HCT116 (cell line): ENCODE data around the gene GAD1. TPM values are rescaled to one million over a fixed set of nuclear protein-coding genes. Genes with fewer than 3 reads are reported as not detected.

Source experiments
- ATAC-seq: fragments of 200-7000 bp; cut with Tn5 transposase; 2 replicates; pipeline ENCODE4 v1.9.1; 2020; ENCODE audit warnings: mild to moderate bottlenecking, moderate library complexity
- BruUV-seq: library from RNA; stranded (reverse); fragments of 400-500 nt; replicated peaks from 2 replicates; lab custom pipeline; 2021; lab: Mats Ljungman, UMichigan
- CTCF ChIA-PET: fragments of 300-600 bp; sonication (Branson Sonifier 250); formaldehyde crosslinking; loops from one replicate; lab custom pipeline; 2021; ENCODE audit warnings: antibody characterized with exemption; lab: Charles Lee
- POLR2A ChIA-PET: fragments of 300-600, 350-600 bp; sonication (Branson Sonifier 250); formaldehyde crosslinking; loops from one replicate; lab custom pipeline; 2021; ENCODE audit warnings: antibody characterized with exemption; lab: Charles Lee
- RAD21 ChIA-PET, 2 experiments: fragments of 300-600 bp; sonication (Branson Sonifier 250); formaldehyde crosslinking; loops; one replicate each; lab custom pipeline; 2023; ENCODE audit warnings: low total read pairs in 2 of 2; ENCODE audit not compliant: uncharacterized antibody in 2 of 2, unreplicated experiment in 2 of 2, low non-redundant PET in 1 of 2; lab: Charles Lee
- DNase-seq: peaks from one replicate; pipeline ENCODE4 v3.0.0-alpha.2; 2010; ENCODE audit warnings: low read depth, low spot score
- H2AFZ ChIP-seq: fragments of 200-600 bp; shearing (Covaris generic), sonication (generic); 2 replicates; pipeline ENCODE4 v1.6.1; 2017; ENCODE audit warnings: low read depth, mixed run types, mixed read lengths, antibody characterized with exemption, low read length; ENCODE audit not compliant: poor library complexity, severe bottlenecking
- H3K27ac ChIP-seq: 2 replicates; pipeline ENCODE4 v1.5.1; 2012; ENCODE audit warnings: low read depth, low read length
- H3K27me3 ChIP-seq: fragments of 200-600 bp; sonication (generic); 2 replicates; pipeline ENCODE4 v1.6.1; 2016; ENCODE audit warnings: mixed run types, low read length, mixed read lengths; ENCODE audit not compliant: insufficient read depth
- H3K36me3 ChIP-seq, 2 experiments: fragments of 200-500 bp in 1 of 2; fragments of 200-600 bp in 1 of 2; sonication (Bioruptor generic) in 1 of 2; sonication (generic) in 1 of 2; 2 replicates each; pipeline versions ENCODE4 v1.5.1 to v1.6.1; 2014 to 2016; ENCODE audit warnings: low read length in 2 of 2, inconsistent platforms in 1 of 2, mixed read lengths in 1 of 2, mixed run types in 1 of 2; ENCODE audit not compliant: insufficient read depth in 2 of 2, control insufficient read depth in 1 of 2
- H3K4me1 ChIP-seq, 2 experiments: fragments of 200-600 bp in 1 of 2; sonication (generic) in 1 of 2; 2 replicates each; pipeline versions ENCODE4 v1.5.1 to v1.6.1; 2012 to 2017; ENCODE audit warnings: low read length in 2 of 2, inconsistent platforms in 1 of 2, mild to moderate bottlenecking in 1 of 2, mixed read lengths in 1 of 2, mixed run types in 1 of 2, moderate library complexity in 1 of 2; ENCODE audit not compliant: insufficient read depth in 2 of 2, control insufficient read depth in 1 of 2
- H3K4me2 ChIP-seq: fragments of 200-600 bp; sonication (generic); 2 replicates; pipeline ENCODE4 v1.6.1; 2017; ENCODE audit warnings: mixed run types, low read length, mixed read lengths
- H3K4me3 ChIP-seq, 2 experiments: fragments of 200-600 bp in 1 of 2; sonication (generic) in 1 of 2; replicated peaks in 1 of 2; 2 replicates each; pipeline ENCODE4 v1.5.1; 2011 to 2016; ENCODE audit warnings: low read length in 2 of 2, control low read depth in 1 of 2, low read depth in 1 of 2, mild to moderate bottlenecking in 1 of 2, mixed read lengths in 1 of 2, mixed run types in 1 of 2
- H3K79me2 ChIP-seq: fragments of 200-600 bp; sonication (generic); 2 replicates; pipeline ENCODE4 v1.6.1; 2017; ENCODE audit warnings: mild to moderate bottlenecking, mixed run types, low read length, moderate library complexity, mixed read lengths; ENCODE audit not compliant: insufficient read depth
- H3K9ac ChIP-seq: fragments of 200-600 bp; sonication (generic); 2 replicates; pipeline ENCODE4 v1.6.1; 2016; ENCODE audit warnings: low read length, mixed read lengths
- H3K9me2 ChIP-seq: fragments of 200-600 bp; sonication (generic), shearing (Covaris generic); 2 replicates; pipeline ENCODE4 v1.6.1; 2017; ENCODE audit warnings: mixed run types, mild to moderate bottlenecking, moderate library complexity; ENCODE audit not compliant: insufficient read depth
- H3K9me3 ChIP-seq, 2 experiments: fragments of 200-500 bp in 1 of 2; fragments of 200-600 bp in 1 of 2; sonication (Bioruptor generic) in 1 of 2; sonication (generic) in 1 of 2; 2 replicates each; pipeline ENCODE4 v1.6.1; 2014 to 2017; ENCODE audit warnings: low read length in 2 of 2, mixed read lengths in 2 of 2, inconsistent platforms in 1 of 2, low read depth in 1 of 2, mild to moderate bottlenecking in 1 of 2, mixed run types in 1 of 2, moderate library complexity in 1 of 2; ENCODE audit not compliant: control insufficient read depth in 1 of 2, insufficient read depth in 1 of 2
- H4K20me1 ChIP-seq: fragments of 200-600 bp; sonication (generic), shearing (Covaris generic); 2 replicates; pipeline ENCODE4 v1.6.1; 2017; ENCODE audit warnings: mixed run types, mild to moderate bottlenecking, moderate library complexity; ENCODE audit not compliant: insufficient read depth
- CBX3 ChIP-seq: IDR thresholded peaks from 2 replicates; pipeline ENCODE4 v1.6.1; 2012; ENCODE audit warnings: low read depth
- CEBPB ChIP-seq: IDR thresholded peaks from 2 replicates; pipeline ENCODE4 v1.6.1; 2012; ENCODE audit warnings: low read depth
- CTCF ChIP-seq, 3 experiments: fragments of 200-600 bp in 1 of 3; sonication (generic) in 1 of 3; IDR thresholded peaks in 2 of 3; conservative IDR thresholded peaks in 1 of 3; 2 replicates each; pipeline ENCODE4 v1.5.1; 2012 to 2017; ENCODE audit warnings: low read depth in 2 of 3, low read length in 2 of 3, antibody characterized with exemption in 1 of 3, borderline replicate concordance in 1 of 3, control low read depth in 1 of 3, mild to moderate bottlenecking in 1 of 3, mixed read lengths in 1 of 3, mixed run types in 1 of 3, moderate library complexity in 1 of 3; ENCODE audit not compliant: insufficient read depth in 1 of 3
- ELF1 ChIP-seq: IDR thresholded peaks from 2 replicates; pipeline ENCODE4 v1.6.1; 2012; ENCODE audit warnings: low read depth, borderline replicate concordance
- JUND ChIP-seq: IDR thresholded peaks from 2 replicates; pipeline ENCODE4 v1.6.1; 2012
- MAX ChIP-seq: IDR thresholded peaks from 2 replicates; pipeline ENCODE4 v1.6.1; 2012
- RAD21 ChIP-seq: IDR thresholded peaks from 2 replicates; pipeline ENCODE4 v1.6.1; 2012; ENCODE audit warnings: low read depth, mild to moderate bottlenecking
- REST ChIP-seq: IDR thresholded peaks from 2 replicates; pipeline ENCODE4 v1.6.1; 2012; ENCODE audit warnings: low read depth
- SIN3A ChIP-seq: IDR thresholded peaks from 2 replicates; pipeline ENCODE4 v1.6.1; 2012; ENCODE audit warnings: low read depth
- SRF ChIP-seq: IDR thresholded peaks from 2 replicates; pipeline ENCODE4 v1.6.1; 2012; ENCODE audit warnings: low read depth
- TCF7L2 ChIP-seq: IDR thresholded peaks from 2 replicates; pipeline ENCODE4 v1.7.0; 2011; ENCODE audit warnings: borderline replicate concordance, inconsistent platforms; ENCODE audit not compliant: insufficient read depth, insufficient read length; ENCODE audit errors: extremely low read depth
- ZFX ChIP-seq: fragments of 450-650 bp; IDR thresholded peaks from 2 replicates; pipeline ENCODE4 v1.6.1; 2017
- ZNF274 ChIP-seq: fragments of 200-500 bp; sonication (Bioruptor generic); IDR thresholded peaks from 2 replicates; pipeline ENCODE4 v1.6.1; 2014; ENCODE audit warnings: mild to moderate bottlenecking, low read depth, low read length, inconsistent platforms
- intact Hi-C: fragments of 100-400 bp; cut with micrococcal nuclease; formaldehyde crosslinking; loops from 2 replicates; pipeline ENCODE4 v1.10.0; 2022
- total RNA-seq: library from RNA; stranded (reverse); gene quantifications from one replicate; pipeline ENCODE4 v1.2.1, GENCODE V29; 2021; ENCODE audit not compliant: unreplicated experiment

Gene GAD1
- total RNA-seq, 1 experiment from 2014 or later = 11.0 TPM

GRCh38 chr2:170847716-170848115 lies 31.0 kb downstream of the GAD1 start:
- H3K4me1 ChIP-seq = peaks cover 11 to 17% of the 10 kb centered on the region in 2 experiments; a peak in 3 of 4 replicates
- TF ChIP-seq JUND (no peak), CEBPB (no peak), ELF1 (no peak), MAX (no peak), SIN3A (no peak), SRF (no peak), ZFX (no peak), ZNF274 (no peak), TCF7L2 (no peak), CBX3 (no peak), RAD21 (no peak), CTCF (IDR thresholded peaks at IDR 0.05 in 2 of 3, conservative IDR thresholded peaks at IDR 0.05 in 1 of 3; ENCODE audit: borderline replicate concordance in 1 of 3, insufficient read depth in 1 of 3, low read depth in 2 of 3, low read length in 2 of 3) (no peak), REST (no peak)
- TF ChIP-seq, all 23 proteins: peak for 0
- ChIA-PET RAD21 (no interaction called here), CTCF (interaction anchor here (0.7 kb wide), 1 partner anchor 397 kb away, joined by 3 read pairs; no protein-coding TSS in a partner anchor), POLR2A (no interaction called here)
- DNase-seq (no peak), ATAC-seq (no peak)
- Histone ChIP-seq H3K4me3 (no peak overlapping the region), H3K9me3 (no peaks in the 10 kb centered on the region), H3K27ac (no peak overlapping the region), H3K36me3 (no peaks in the 10 kb centered on the region; a peak in 1 of 4 replicates), H4K20me1 (no peaks in the 10 kb centered on the region), H3K27me3 (no peaks in the 10 kb centered on the region), H3K79me2 (no peaks in the 10 kb centered on the region), H3K9me2 (no peaks in the 10 kb centered on the region), H3K4me2 (no peak overlapping the region), H3K9ac (no peak overlapping the region), H2AFZ (no peak overlapping the region)
- no TSS peak for BruUV-seq
- intact Hi-C loops = no loop called here
